Gastroesophageal sphincter (tissue), 3 donors: ENCODE measurements around the gene EEFSEC.

ENCODE experiments used
- EP300 ChIP-seq: sonication (generic); formaldehyde crosslinking; IDR thresholded peaks from one replicate; pipeline ENCODE4 v1.6.1; 2017; ENCODE audit warnings: antibody characterized with exemption, mild to moderate bottlenecking
- TF ChIP-seq, protein P1 (sequence below), 4 experiments: fragments of 200-600 bp in 2 of 4; fragments of 450-650 bp in 2 of 4; sonication (generic) in 1 of 4; IDR thresholded peaks; one replicate each; pipeline ENCODE4 v1.5.1; 2017 to 2019; ENCODE audit warnings: antibody characterized with exemption in 4 of 4, mild to moderate bottlenecking in 2 of 4, moderate library complexity in 2 of 4

- no peak for TF ChIP-seq EP300
- TF ChIP-seq, protein P1, sequence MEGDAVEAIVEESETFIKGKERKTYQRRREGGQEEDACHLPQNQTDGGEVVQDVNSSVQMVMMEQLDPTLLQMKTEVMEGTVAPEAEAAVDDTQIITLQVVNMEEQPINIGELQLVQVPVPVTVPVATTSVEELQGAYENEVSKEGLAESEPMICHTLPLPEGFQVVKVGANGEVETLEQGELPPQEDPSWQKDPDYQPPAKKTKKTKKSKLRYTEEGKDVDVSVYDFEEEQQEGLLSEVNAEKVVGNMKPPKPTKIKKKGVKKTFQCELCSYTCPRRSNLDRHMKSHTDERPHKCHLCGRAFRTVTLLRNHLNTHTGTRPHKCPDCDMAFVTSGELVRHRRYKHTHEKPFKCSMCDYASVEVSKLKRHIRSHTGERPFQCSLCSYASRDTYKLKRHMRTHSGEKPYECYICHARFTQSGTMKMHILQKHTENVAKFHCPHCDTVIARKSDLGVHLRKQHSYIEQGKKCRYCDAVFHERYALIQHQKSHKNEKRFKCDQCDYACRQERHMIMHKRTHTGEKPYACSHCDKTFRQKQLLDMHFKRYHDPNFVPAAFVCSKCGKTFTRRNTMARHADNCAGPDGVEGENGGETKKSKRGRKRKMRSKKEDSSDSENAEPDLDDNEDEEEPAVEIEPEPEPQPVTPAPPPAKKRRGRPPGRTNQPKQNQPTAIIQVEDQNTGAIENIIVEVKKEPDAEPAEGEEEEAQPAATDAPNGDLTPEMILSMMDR (IDR thresholded peaks at IDR 0.05): no peak
Measured at GRCh38 chr3:128409624-128410581, 256.6 kb downstream of the EEFSEC start.
